Measurements from ENCODE around the gene RAD1. TPM values are rescaled to one million over a fixed set of nuclear protein-coding genes. Genes with fewer than 3 reads are reported as not detected.

The RAD1 gene
- total RNA-seq, 1 experiment from 2014 or later = 28.7 TPM

- H3K4me3 Mint-ChIP-seq (ENCODE audit: low read depth, unreplicated experiment) = no peak overlapping the region
- H3K36me3 Mint-ChIP-seq (ENCODE audit: insufficient read depth, unreplicated experiment) = no peaks in the 10 kb centered on the region
- no peaks in the 10 kb centered on the region for H3K9me3 Mint-ChIP-seq (ENCODE audit: low read depth, unreplicated experiment)
- no peak overlapping the region for H3K27ac Mint-ChIP-seq (ENCODE audit: unreplicated experiment)
- no peaks in the 10 kb centered on the region for H3K4me1 Mint-ChIP-seq (ENCODE audit: low read depth, unreplicated experiment)
- CTCF ChIA-PET = no interaction called here
- DNase-seq = no peak
- no peaks in the 10 kb centered on the region for H3K27me3 Mint-ChIP-seq (ENCODE audit: unreplicated experiment)
- intact Hi-C loops (cut with micrococcal nuclease; ENCODE audit: unreplicated experiment) = no loop called here
- BruUV-seq (replicated peaks) = no TSS peak
- no peak for TF ChIP-seq CTCF (IDR thresholded peaks at IDR 0.05; ENCODE audit: unreplicated experiment)
These were observed 56.1 kb downstream of the RAD1 start for GRCh38 chr5:34859253-34859652.

GRCh38 chr5:34858790-34859189 is 56.5 kb downstream of the RAD1 start:
- CTCF ChIA-PET = no interaction called here
- TF ChIP-seq CTCF (IDR thresholded peaks at IDR 0.05; ENCODE audit: unreplicated experiment) = no peak
- H3K36me3 Mint-ChIP-seq (ENCODE audit: insufficient read depth, unreplicated experiment) = no peaks in the 10 kb centered on the region

GRCh38 chr5:34857894-34858293 is 57.4 kb downstream of the RAD1 start:
- Mint-ChIP-seq H3K4me1 (ENCODE audit: low read depth, unreplicated experiment) (no peaks in the 10 kb centered on the region), H3K27ac (ENCODE audit: unreplicated experiment) (no peak overlapping the region), H3K4me3 (ENCODE audit: low read depth, unreplicated experiment) (no peak overlapping the region), H3K27me3 (ENCODE audit: unreplicated experiment) (no peaks in the 10 kb centered on the region), H3K9me3 (ENCODE audit: low read depth, unreplicated experiment) (no peaks in the 10 kb centered on the region), H3K36me3 (ENCODE audit: insufficient read depth, unreplicated experiment) (no peaks in the 10 kb centered on the region)
- no TSS peak for BruUV-seq (replicated peaks)
- no peak for DNase-seq
- intact Hi-C loops (cut with micrococcal nuclease; ENCODE audit: unreplicated experiment) = no loop called here
- TF ChIP-seq CTCF (IDR thresholded peaks at IDR 0.05; ENCODE audit: unreplicated experiment) = no peak
- CTCF ChIA-PET = no interaction called here

More at GRCh38 chr5:34858790-34859189, 56.5 kb downstream of the RAD1 start:
- Mint-ChIP-seq H3K27ac (ENCODE audit: unreplicated experiment) (no peak overlapping the region), H3K4me1 (ENCODE audit: low read depth, unreplicated experiment) (no peaks in the 10 kb centered on the region), H3K9me3 (ENCODE audit: low read depth, unreplicated experiment) (no peaks in the 10 kb centered on the region), H3K4me3 (ENCODE audit: low read depth, unreplicated experiment) (no peak overlapping the region), H3K27me3 (ENCODE audit: unreplicated experiment) (no peaks in the 10 kb centered on the region)
- no peak for DNase-seq
- intact Hi-C loops (cut with micrococcal nuclease; ENCODE audit: unreplicated experiment) = no loop called here
- no TSS peak for BruUV-seq (replicated peaks)

GRCh38 chr5:34857161-34857560 is 58.1 kb downstream of the RAD1 start:
- BruUV-seq (replicated peaks) = no TSS peak
- CTCF ChIA-PET = no interaction called here

More at GRCh38 chr5:34857161-34857560, 58.1 kb downstream of the RAD1 start:
- no peak for TF ChIP-seq CTCF (IDR thresholded peaks at IDR 0.05; ENCODE audit: unreplicated experiment)
- no peak for DNase-seq
- Mint-ChIP-seq H3K27ac (ENCODE audit: unreplicated experiment) (no peak overlapping the region), H3K4me3 (ENCODE audit: low read depth, unreplicated experiment) (no peak overlapping the region), H3K4me1 (ENCODE audit: low read depth, unreplicated experiment) (no peaks in the 10 kb centered on the region), H3K36me3 (ENCODE audit: insufficient read depth, unreplicated experiment) (no peaks in the 10 kb centered on the region), H3K9me3 (ENCODE audit: low read depth, unreplicated experiment) (peaks cover 3% of the 10 kb centered on the region), H3K27me3 (ENCODE audit: unreplicated experiment) (no peaks in the 10 kb centered on the region)
- intact Hi-C loops (cut with micrococcal nuclease; ENCODE audit: unreplicated experiment) = no loop called here

Other genes starting within 250 kb of the RAD1 start
- 0.54 and 0.76 TPM in 2 replicates for gene TTC23L, start 76.3 kb downstream of the RAD1 start, total RNA-seq (2022)
- 47.0 and 51.1 TPM in 2 replicates for gene BRIX1, start 207 bp upstream of the RAD1 start, total RNA-seq (2022)
- gene DNAJC21, start 14.1 kb upstream of the RAD1 start, total RNA-seq (2022) = 56.2 and 56.8 TPM in 2 replicates
- not detected in 2 replicates for gene AGXT2, start 132.4 kb upstream of the RAD1 start, total RNA-seq (2022)

Data from Calu3 (cell line).